IPS-15b (cell line): ENCODE measurements around the gene MAP3K7CL.
A peak's percentile ranks its signal among the peaks of the same experiment; 100 is the strongest.
"Not testable (repeated sequence)": the region's sequence is repeated elsewhere in the genome, so short reads cannot be mapped to it uniquely, and the experiment has no call there.

Experiments
- H3K27me3 ChIP-seq: one replicate; pipeline ENCODE4 v1.6.1; 2013; ENCODE audit warnings: low read length; ENCODE audit not compliant: control insufficient read depth, insufficient read depth
- H3K36me3 ChIP-seq: one replicate; pipeline ENCODE4 v1.6.1; 2013; ENCODE audit warnings: low read length; ENCODE audit not compliant: control insufficient read depth, insufficient read depth
- H3K4me1 ChIP-seq: one replicate; pipeline ENCODE4 v1.6.1; 2013; ENCODE audit warnings: mild to moderate bottlenecking, low read length; ENCODE audit not compliant: control insufficient read depth, insufficient read depth
- H3K4me3 ChIP-seq: one replicate; pipeline ENCODE4 v1.5.1; 2013; ENCODE audit warnings: low read depth, low read length
- H3K9ac ChIP-seq: one replicate; pipeline ENCODE4 v1.6.1; 2013; ENCODE audit warnings: low read depth, mild to moderate bottlenecking, low read length
- H3K9me3 ChIP-seq: one replicate; pipeline ENCODE4 v1.6.1; 2013; ENCODE audit warnings: mild to moderate bottlenecking, low read length; ENCODE audit not compliant: control insufficient read depth, insufficient read depth

Gene MAP3K7CL

GRCh38 chr21:29155933-29156260 lies 25.5 kb downstream of the MAP3K7CL start:
- no peaks in the 10 kb centered on the region for H3K4me1 ChIP-seq
- peaks cover 10% of the 10 kb centered on the region for H3K27me3 ChIP-seq
- H3K9ac ChIP-seq, result no peak overlapping the region
- H3K36me3 ChIP-seq, result no peaks in the 10 kb centered on the region
- peak overlapping the region; percentile 48 for H3K4me3 ChIP-seq
- no peaks in the 10 kb centered on the region for H3K9me3 ChIP-seq

GRCh38 chr21:29157080-29157479 lies 26.6 kb downstream of the MAP3K7CL start:
- Histone ChIP-seq H3K27me3 (peaks cover 10% of the 10 kb centered on the region), H3K9me3 (no peaks in the 10 kb centered on the region), H3K9ac (no peak overlapping the region), H3K4me3 (no peak overlapping the region), H3K4me1 (no peaks in the 10 kb centered on the region), H3K36me3 (no peaks in the 10 kb centered on the region)

- no peaks in the 10 kb centered on the region for H3K36me3 ChIP-seq
- no peak overlapping the region for H3K9ac ChIP-seq
- no peaks in the 10 kb centered on the region for H3K9me3 ChIP-seq
- H3K27me3 ChIP-seq, result peaks cover 10% of the 10 kb centered on the region
- H3K4me3 ChIP-seq, result no peak overlapping the region
- H3K4me1 ChIP-seq, result no peaks in the 10 kb centered on the region
These were observed 29.4 kb downstream of the MAP3K7CL start for GRCh38 chr21:29159842-29160241.

- H3K4me3 ChIP-seq, H3K9ac ChIP-seq, H3K4me1 ChIP-seq, H3K9me3 ChIP-seq, H3K36me3 ChIP-seq, H3K27me3 ChIP-seq: not testable (repeated sequence)
These were observed 32.4 kb downstream of the MAP3K7CL start for GRCh38 chr21:29162825-29163224.

GRCh38 chr21:29163341-29164115 lies 33.1 kb downstream of the MAP3K7CL start:
- no peaks in the 10 kb centered on the region for H3K4me1 ChIP-seq
- H3K27me3 ChIP-seq, result no peaks in the 10 kb centered on the region
- no peak overlapping the region for H3K9ac ChIP-seq
- H3K36me3 ChIP-seq, result no peaks in the 10 kb centered on the region
- H3K4me3 ChIP-seq, result no peak overlapping the region
- no peaks in the 10 kb centered on the region for H3K9me3 ChIP-seq

GRCh38 chr21:29164323-29164942 lies 34.0 kb downstream of the MAP3K7CL start:
- no peaks in the 10 kb centered on the region for H3K36me3 ChIP-seq
- H3K27me3 ChIP-seq, result no peaks in the 10 kb centered on the region
- no peaks in the 10 kb centered on the region for H3K9me3 ChIP-seq
- no peak overlapping the region for H3K9ac ChIP-seq
- H3K4me1 ChIP-seq, result no peaks in the 10 kb centered on the region
- no peak overlapping the region for H3K4me3 ChIP-seq

GRCh38 chr21:29166323-29166722 lies 35.9 kb downstream of the MAP3K7CL start:
- Histone ChIP-seq H3K27me3 (no peaks in the 10 kb centered on the region), H3K36me3 (no peaks in the 10 kb centered on the region), H3K4me3 (no peak overlapping the region), H3K9me3 (no peaks in the 10 kb centered on the region), H3K9ac (no peak overlapping the region), H3K4me1 (no peaks in the 10 kb centered on the region)

- Histone ChIP-seq H3K4me1 (no peaks in the 10 kb centered on the region), H3K36me3 (no peaks in the 10 kb centered on the region), H3K4me3 (no peak overlapping the region), H3K9ac (no peak overlapping the region), H3K9me3 (no peaks in the 10 kb centered on the region), H3K27me3 (no peaks in the 10 kb centered on the region)
These were observed 36.4 kb downstream of the MAP3K7CL start for GRCh38 chr21:29166853-29167252.

GRCh38 chr21:29167481-29167880 lies 37.0 kb downstream of the MAP3K7CL start:
- H3K9ac ChIP-seq, H3K9me3 ChIP-seq, H3K27me3 ChIP-seq, H3K4me3 ChIP-seq, H3K36me3 ChIP-seq, H3K4me1 ChIP-seq: not testable (repeated sequence)

GRCh38 chr21:29168891-29169315 lies 38.5 kb downstream of the MAP3K7CL start:
- no peaks in the 10 kb centered on the region for H3K4me1 ChIP-seq
- H3K9me3 ChIP-seq, result no peaks in the 10 kb centered on the region
- H3K9ac ChIP-seq, result no peak overlapping the region
- H3K36me3 ChIP-seq, result no peaks in the 10 kb centered on the region
- H3K27me3 ChIP-seq, result no peaks in the 10 kb centered on the region
- no peak overlapping the region for H3K4me3 ChIP-seq

GRCh38 chr21:29170944-29171343 lies 40.5 kb downstream of the MAP3K7CL start:
- Histone ChIP-seq H3K36me3 (no peaks in the 10 kb centered on the region), H3K9ac (no peak overlapping the region), H3K27me3 (no peaks in the 10 kb centered on the region), H3K9me3 (no peaks in the 10 kb centered on the region), H3K4me3 (no peak overlapping the region), H3K4me1 (no peaks in the 10 kb centered on the region)

GRCh38 chr21:29172282-29172681 lies 41.8 kb downstream of the MAP3K7CL start:
- Histone ChIP-seq H3K4me3 (no peak overlapping the region), H3K9ac (no peak overlapping the region), H3K36me3 (no peaks in the 10 kb centered on the region), H3K4me1 (no peaks in the 10 kb centered on the region), H3K27me3 (no peaks in the 10 kb centered on the region), H3K9me3 (no peaks in the 10 kb centered on the region)
